GM19372 (cell line): ENCODE results near the gene OR2T1.
A peak's percentile ranks its signal among the peaks of the same experiment; 100 is the strongest.
"Not testable (repeated sequence)": the region's sequence is repeated elsewhere in the genome, so short reads cannot be mapped to it uniquely, and the experiment has no call there.

ENCODE experiments used
- ATAC-seq: cut with Tn5 transposase; IDR thresholded peaks from one replicate; pipeline ENCODE4 v1.9.1; 2021; ENCODE audit warnings: mild to moderate bottlenecking, low read depth, moderate library complexity; ENCODE audit not compliant: unreplicated experiment

Gene OR2T1

GRCh38 chr1:248402748-248403147 is at the start of gene OR2T1:
OR2T1 (plus strand) TSS chr1:248403048; CDS start chr1:248406148, 3,100 bp downstream.
- ATAC-seq, result no peak

GRCh38 chr1:248359415-248359814 is 43.4 kb upstream of the OR2T1 start:
- no peak for ATAC-seq

- ATAC-seq, result no peak
Observed at GRCh38 chr1:248361121-248361715, 41.6 kb upstream of the OR2T1 start, which contains the start of gene OR2T4. OR2T4 (plus strand) TSS chr1:248361665; CDS start chr1:248361665, 0 bp downstream.

GRCh38 chr1:248366609-248367008 is 36.2 kb upstream of the OR2T1 start:
- ATAC-seq, result no peak

- ATAC-seq, result peak; percentile 52
Observed at GRCh38 chr1:248372394-248372793, 30.5 kb upstream of the OR2T1 start.

GRCh38 chr1:248373761-248374160 is 29.1 kb upstream of the OR2T1 start:
- ATAC-seq, result no peak

GRCh38 chr1:248375446-248375845 is 27.4 kb upstream of the OR2T1 start, which contains the start of gene OR2T6:
OR2T6 (plus strand) TSS chr1:248375746; CDS start chr1:248387609, 11,863 bp downstream.
- no peak for ATAC-seq

GRCh38 chr1:248376916-248377315 is 25.9 kb upstream of the OR2T1 start:
- no peak for ATAC-seq

- no peak for ATAC-seq
Observed at GRCh38 chr1:248380854-248381253, 22.0 kb upstream of the OR2T1 start.

GRCh38 chr1:248388426-248388825 is 14.4 kb upstream of the OR2T1 start:
- ATAC-seq, result no peak

- ATAC-seq, result no peak
Observed at GRCh38 chr1:248393050-248393449, 9.8 kb upstream of the OR2T1 start.

- ATAC-seq, result peak; percentile 52
Observed at GRCh38 chr1:248404024-248404423, 1.2 kb downstream of the OR2T1 start.

GRCh38 chr1:248406721-248407692 is 4.2 kb downstream of the OR2T1 start:
- no peak for ATAC-seq

GRCh38 chr1:248416226-248416625 is 13.4 kb downstream of the OR2T1 start:
- ATAC-seq, result no peak

- ATAC-seq, result no peak
Observed at GRCh38 chr1:248417854-248418253, 15.0 kb downstream of the OR2T1 start.

- no peak for ATAC-seq
Observed at GRCh38 chr1:248421384-248421783, 18.5 kb downstream of the OR2T1 start.

- peak; percentile 32 for ATAC-seq
Observed at GRCh38 chr1:248427526-248428191, 24.8 kb downstream of the OR2T1 start.

GRCh38 chr1:248428192-248428533 is 25.3 kb downstream of the OR2T1 start:
- peak; percentile 82 for ATAC-seq

GRCh38 chr1:248431683-248432082 is 28.8 kb downstream of the OR2T1 start:
- not testable (repeated sequence) for ATAC-seq

GRCh38 chr1:248432201-248432600 is 29.4 kb downstream of the OR2T1 start:
- peak; percentile 49 for ATAC-seq
